WTC11 (cell line): ENCODE results near the gene NHSL2. TPM values are rescaled to one million over a fixed set of nuclear protein-coding genes. Genes with fewer than 3 reads are reported as not detected.
A peak's percentile ranks its signal among the peaks of the same experiment; 100 is the strongest.
"Not testable (repeated sequence)": the region's sequence is repeated elsewhere in the genome, so short reads cannot be mapped to it uniquely, and the experiment has no call there.

Source experiments
- ATAC-seq: fragments of 200-7000 bp; cut with Tn5 transposase; 2 replicates; pipeline ENCODE4 v1.10.0; 2021; ENCODE audit warnings: mild to moderate bottlenecking, moderate library complexity
- CTCF ChIA-PET: fragments of 300-600 bp; sonication (Branson Sonifier 250); formaldehyde crosslinking; loops from one replicate; lab custom pipeline; 2021; ENCODE audit warnings: antibody characterized with exemption; lab: Charles Lee
- POLR2A ChIA-PET: fragments of 350-600 bp; sonication (Branson Sonifier 250); formaldehyde crosslinking; loops from one replicate; lab custom pipeline; 2021; ENCODE audit warnings: antibody characterized with exemption; lab: Charles Lee
- DNase-seq: peaks from one replicate; pipeline ENCODE4 v3.0.0; 2021; ENCODE audit warnings: low spot score
- H3K27ac Mint-ChIP-seq: 2 replicates; pipeline ENCODE4 v1.8.0; 2021; ENCODE audit warnings: mixed read lengths
- H3K27me3 Mint-ChIP-seq: 2 replicates; pipeline ENCODE4 v1.8.0; 2021; ENCODE audit warnings: low read depth, mild to moderate bottlenecking, moderate library complexity, mixed read lengths
- H3K36me3 Mint-ChIP-seq: 2 replicates; pipeline ENCODE4 v1.8.0; 2021; ENCODE audit warnings: mixed read lengths
- H3K4me1 Mint-ChIP-seq: 2 replicates; pipeline ENCODE4 v1.8.0; 2022; ENCODE audit warnings: mixed read lengths
- H3K4me3 Mint-ChIP-seq: 2 replicates; pipeline ENCODE4 v1.8.0; 2021; ENCODE audit warnings: mild to moderate bottlenecking, moderate library complexity, mixed read lengths
- H3K9me3 Mint-ChIP-seq: 2 replicates; pipeline ENCODE4 v1.8.0; 2021; ENCODE audit warnings: mixed read lengths
- CREB1 ChIP-seq: sonication (generic); formaldehyde crosslinking; IDR thresholded peaks from 2 replicates; pipeline ENCODE4 v1.8.0; 2023; ENCODE audit warnings: mild to moderate bottlenecking, missing genetic modification reagents
- GRHL2 ChIP-seq: fragments of 250-450 bp; sonication (Bioruptor Pico); IDR thresholded peaks from 2 replicates; pipeline ENCODE4 v1.8.0; 2022; ENCODE audit warnings: mild to moderate bottlenecking, moderate library complexity; ENCODE audit not compliant: insufficient replicate concordance, severe bottlenecking
- JAZF1 ChIP-seq: fragments of 250-450 bp; sonication (Bioruptor Pico); IDR thresholded peaks from 2 replicates; pipeline ENCODE4 v1.9.0; 2021; ENCODE audit warnings: moderate library complexity, mild to moderate bottlenecking, inconsistent platforms
- MXD4 ChIP-seq: fragments of 250-450 bp; sonication (Bioruptor Pico); IDR thresholded peaks from 2 replicates; pipeline ENCODE4 v1.8.0; 2021; ENCODE audit warnings: mild to moderate bottlenecking, moderate library complexity, borderline replicate concordance
- NR1H2 ChIP-seq: sonication (generic); formaldehyde crosslinking; IDR thresholded peaks from 2 replicates; pipeline ENCODE4 v1.9.0; 2021; ENCODE audit warnings: mild to moderate bottlenecking, moderate library complexity, missing genetic modification reagents
- OVOL2 ChIP-seq: fragments of 250-450 bp; sonication (Bioruptor Pico); IDR thresholded peaks from 2 replicates; pipeline ENCODE4 v1.9.0; 2021; ENCODE audit warnings: mild to moderate bottlenecking, borderline replicate concordance
- PRDM15 ChIP-seq: sonication (generic); formaldehyde crosslinking; IDR thresholded peaks from 2 replicates; pipeline ENCODE4 v1.8.0; 2022; ENCODE audit warnings: missing genetic modification reagents
- PREB ChIP-seq: sonication (generic); formaldehyde crosslinking; IDR thresholded peaks from 2 replicates; pipeline ENCODE4 v1.8.1; 2022; ENCODE audit warnings: mild to moderate bottlenecking, missing genetic modification reagents, moderate library complexity, borderline replicate concordance
- SMAD4 ChIP-seq: sonication (generic); formaldehyde crosslinking; IDR thresholded peaks from 2 replicates; pipeline ENCODE4 v1.8.0; 2022; ENCODE audit warnings: mild to moderate bottlenecking, missing genetic modification reagents
- ZNF232 ChIP-seq: sonication (generic); formaldehyde crosslinking; IDR thresholded peaks from 2 replicates; pipeline ENCODE4 v1.8.0; 2022; ENCODE audit warnings: mild to moderate bottlenecking, missing genetic modification reagents
- ZNF423 ChIP-seq: fragments of 250-450 bp; sonication (Bioruptor Pico); IDR thresholded peaks from 2 replicates; pipeline ENCODE4 v2.1.2; 2022; ENCODE audit warnings: mild to moderate bottlenecking, moderate library complexity
- ZNF425 ChIP-seq: fragments of 250-450 bp; sonication (Bioruptor Pico); conservative IDR thresholded peaks from 2 replicates; pipeline ENCODE4 v1.9.0; 2021; ENCODE audit warnings: mild to moderate bottlenecking
- ZNF532 ChIP-seq: fragments of 250-450 bp; sonication (Bioruptor Pico); IDR thresholded peaks from 2 replicates; pipeline ENCODE4 v1.9.0; 2021; ENCODE audit warnings: mild to moderate bottlenecking, borderline replicate concordance
- ZSCAN18 ChIP-seq: fragments of 250-450 bp; sonication (Bioruptor Pico); IDR thresholded peaks from 2 replicates; pipeline ENCODE4 v2.1.2; 2022; ENCODE audit warnings: mild to moderate bottlenecking, moderate library complexity
- total RNA-seq: library from RNA; stranded (reverse); gene quantifications from 3 replicates; pipeline ENCODE4 v1.2.3, GENCODE V29; 2021
- TF ChIP-seq, protein P1 (sequence below): sonication (generic); formaldehyde crosslinking; IDR thresholded peaks from 2 replicates; pipeline ENCODE4 v1.8.0; 2022; ENCODE audit warnings: mild to moderate bottlenecking, missing genetic modification reagents

NHSL2 gene
- total RNA-seq, 1 experiment from 2014 or later: 7.9 TPM

DNA sequence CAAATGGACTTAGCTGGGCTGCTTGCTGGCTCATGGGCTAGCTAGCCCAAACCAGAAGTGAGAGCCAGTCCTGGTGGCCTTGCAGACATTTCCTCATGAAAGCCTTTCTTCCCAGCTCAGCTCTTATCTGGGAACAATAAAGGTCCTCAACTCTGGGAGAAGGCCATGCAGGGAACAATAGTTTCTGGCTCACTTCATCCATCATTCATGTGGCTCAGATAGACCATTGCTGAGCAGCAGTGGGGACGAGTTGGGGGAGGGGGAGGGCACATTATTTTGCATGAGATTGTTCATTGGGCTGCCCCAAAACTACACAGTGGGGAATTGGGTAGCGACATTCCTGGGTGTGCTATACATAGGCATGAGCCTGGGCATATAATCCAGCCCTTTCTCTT, 47.6 kb downstream of the NHSL2 start (continued):
- no peak for TF ChIP-seq PRDM15 (CRISPR knock-in tag)
- no peak for TF ChIP-seq MXD4 (CRISPR knock-in tag)

- H3K27ac Mint-ChIP-seq, POLR2A ChIA-PET, H3K36me3 Mint-ChIP-seq, H3K27me3 Mint-ChIP-seq, H3K9me3 Mint-ChIP-seq, CTCF ChIA-PET, DNase-seq, H3K4me3 Mint-ChIP-seq, ATAC-seq: not testable (repeated sequence)
- H3K4me1 Mint-ChIP-seq: peaks cover 22% of the 10 kb centered on the region
Measured at GRCh38 chrX:71964184-71964583, 53.5 kb downstream of the NHSL2 start.

DNA sequence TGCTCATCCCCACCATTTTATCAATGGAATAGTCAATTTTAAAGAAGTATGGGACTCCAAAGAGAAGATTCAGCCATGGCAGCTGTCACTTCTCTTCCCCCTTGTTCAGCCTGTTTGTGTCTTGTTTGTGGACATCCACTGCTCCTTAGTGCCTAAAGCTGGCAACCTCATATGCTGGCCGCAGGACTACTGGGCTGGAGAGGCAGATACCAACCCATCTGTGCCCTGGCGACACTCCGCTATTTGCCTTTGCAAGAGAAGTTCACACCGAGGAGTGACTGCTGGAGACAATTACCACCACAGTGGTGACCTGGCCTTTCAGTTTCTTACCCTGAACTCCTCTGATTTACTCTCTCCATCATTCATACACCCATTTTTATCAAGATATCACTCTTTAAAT, 64.3 kb downstream of the NHSL2 start:
- Mint-ChIP-seq H3K4me3 (no peak overlapping the region), H3K36me3 (no peaks in the 10 kb centered on the region), H3K4me1 (peaks cover 42% of the 10 kb centered on the region), H3K27me3 (no peaks in the 10 kb centered on the region), H3K27ac (peak overlapping the region; percentile 66), H3K9me3 (no peaks in the 10 kb centered on the region)
- ChIA-PET CTCF (interaction anchor here (0.7 to 1.3 kb wide), 2 partner anchors 24 to 27 kb away, joined by 3 read pairs; no protein-coding TSS in a partner anchor), POLR2A (no interaction called here)
- ATAC-seq (no peak), DNase-seq (no peak)
- TF ChIP-seq JAZF1 (CRISPR knock-in tag) (no peak), CREB1 (CRISPR knock-in tag) (no peak), ZNF425 (CRISPR knock-in tag) (no peak), SMAD4 (CRISPR knock-in tag) (no peak), OVOL2 (no peak), ZNF423 (CRISPR knock-in tag) (no peak), ZNF232 (CRISPR knock-in tag) (no peak), MXD4 (CRISPR knock-in tag) (no peak), GRHL2 (CRISPR knock-in tag) (no peak)
- TF ChIP-seq, protein P1, sequence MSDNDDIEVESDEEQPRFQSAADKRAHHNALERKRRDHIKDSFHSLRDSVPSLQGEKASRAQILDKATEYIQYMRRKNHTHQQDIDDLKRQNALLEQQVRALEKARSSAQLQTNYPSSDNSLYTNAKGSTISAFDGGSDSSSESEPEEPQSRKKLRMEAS (CRISPR knock-in tag): no peak

- Mint-ChIP-seq H3K4me1 (peaks cover 42% of the 10 kb centered on the region), H3K36me3 (no peaks in the 10 kb centered on the region), H3K9me3 (peaks cover 5% of the 10 kb centered on the region; the same call in 1 of the 2 replicates), H3K4me3 (no peak overlapping the region), H3K27ac (peak overlapping the region; percentile 73; the same call in 1 of the 2 replicates), H3K27me3 (no peaks in the 10 kb centered on the region)
- no peak for DNase-seq
- ChIA-PET CTCF (no interaction called here), POLR2A (no interaction called here)
- no peak for ATAC-seq
- TF ChIP-seq NR1H2 (CRISPR knock-in tag) (no peak), ZSCAN18 (CRISPR knock-in tag) (no peak), ZNF532 (CRISPR knock-in tag) (no peak), PREB (no peak), MXD4 (CRISPR knock-in tag) (no peak)
Measured at GRCh38 chrX:71976753-71977152, 66.1 kb downstream of the NHSL2 start.
